ENCODE results near the gene NPR3. TPM values are rescaled to one million over a fixed set of nuclear protein-coding genes. Genes with fewer than 3 reads are reported as not detected.

Gene NPR3
- total RNA-seq, 1 donor from 2014 or later, result 1.0 TPM

- peak; percentile 32 for DNase-seq (ENCODE audit: low read depth)
These were observed 760 bp downstream of the NPR3 start for GRCh38 chr5:32711681-32712480.

GRCh38 chr5:32712481-32713360, 1.6 kb downstream of the NPR3 start:
- DNase-seq (ENCODE audit: low read depth), result peak; percentile 19

- no peak for DNase-seq (ENCODE audit: low read depth)
These were observed 2.2 kb downstream of the NPR3 start for GRCh38 chr5:32713361-32713769.

- DNase-seq (ENCODE audit: low read depth), result peak; percentile 39
These were observed 2.8 kb downstream of the NPR3 start for GRCh38 chr5:32713770-32714381.

- DNase-seq (ENCODE audit: low read depth), result no peak
These were observed 3.7 kb downstream of the NPR3 start for GRCh38 chr5:32714836-32715235.

GRCh38 chr5:32720300-32720699, 9.2 kb downstream of the NPR3 start:
- DNase-seq (ENCODE audit: low read depth), result no peak

- DNase-seq (ENCODE audit: low read depth), result no peak
These were observed 10.5 kb downstream of the NPR3 start for GRCh38 chr5:32721626-32722025.

GRCh38 chr5:32722957-32723356, 11.8 kb downstream of the NPR3 start:
- DNase-seq (ENCODE audit: low read depth), result no peak

GRCh38 chr5:32724526-32724925, 13.4 kb downstream of the NPR3 start:
- DNase-seq (ENCODE audit: low read depth), result no peak

GRCh38 chr5:32726086-32726557, 15.0 kb downstream of the NPR3 start:
- no peak for DNase-seq (ENCODE audit: low read depth)

GRCh38 chr5:32729651-32730050, 18.5 kb downstream of the NPR3 start:
- no peak for DNase-seq (ENCODE audit: low read depth)

- DNase-seq (ENCODE audit: low read depth), result no peak
These were observed 22.6 kb downstream of the NPR3 start for GRCh38 chr5:32733590-32734340.

- DNase-seq (ENCODE audit: low read depth), result no peak
These were observed 23.8 kb downstream of the NPR3 start for GRCh38 chr5:32734827-32735378.

- no peak for DNase-seq (ENCODE audit: low read depth)
These were observed 24.4 kb downstream of the NPR3 start for GRCh38 chr5:32735512-32735911.

- DNase-seq (ENCODE audit: low read depth), result no peak
These were observed 25.7 kb downstream of the NPR3 start for GRCh38 chr5:32736842-32737241.

- DNase-seq (ENCODE audit: low read depth), result no peak
These were observed 29.5 kb downstream of the NPR3 start for GRCh38 chr5:32740651-32741050.

GRCh38 chr5:32745317-32745716, 34.2 kb downstream of the NPR3 start:
- DNase-seq (ENCODE audit: low read depth), result no peak

GRCh38 chr5:32752411-32752810, 41.3 kb downstream of the NPR3 start:
- DNase-seq (ENCODE audit: low read depth), result no peak

- no peak for DNase-seq (ENCODE audit: low read depth)
These were observed 41.9 kb downstream of the NPR3 start for GRCh38 chr5:32753051-32753450.

GRCh38 chr5:32753765-32754164, 42.6 kb downstream of the NPR3 start:
- peak; percentile 23 for DNase-seq (ENCODE audit: low read depth)

GRCh38 chr5:32754284-32754683, 43.2 kb downstream of the NPR3 start:
- DNase-seq (ENCODE audit: low read depth), result no peak
